MM.1S (cell line): ENCODE measurements around the gene PPP5C.

ENCODE experiments used
- DNase-seq: peaks from one replicate; pipeline ENCODE4 v3.0.0-alpha.2; 2015
- H2AFZ ChIP-seq: fragments of 300-600 bp; sonication (generic); 2 replicates; pipeline ENCODE4 v1.6.0; 2016; ENCODE audit warnings: antibody characterized with exemption, low read length
- H3F3A ChIP-seq: fragments of 300-600 bp; sonication (generic); 2 replicates; pipeline ENCODE4 v1.6.1; 2016; ENCODE audit warnings: mild to moderate bottlenecking, antibody characterized with exemption, low read length, moderate library complexity, mixed read lengths; ENCODE audit not compliant: insufficient read depth
- H3K27ac ChIP-seq: fragments of 300-600 bp; sonication (generic); 2 replicates; pipeline ENCODE4 v1.5.1; 2016; ENCODE audit warnings: mild to moderate bottlenecking, low read length
- H3K27me3 ChIP-seq: fragments of 300-600 bp; sonication (generic); replicated peaks from 2 replicates; pipeline ENCODE4 v1.6.0; 2016; ENCODE audit warnings: low read length; ENCODE audit not compliant: insufficient read depth
- H3K36me3 ChIP-seq: fragments of 300-600 bp; sonication (generic); replicated peaks from 2 replicates; pipeline ENCODE4 v1.6.1; 2016; ENCODE audit warnings: mild to moderate bottlenecking, low read length, mixed read lengths; ENCODE audit not compliant: insufficient read depth
- H3K4me1 ChIP-seq: fragments of 300-600 bp; sonication (generic); 2 replicates; pipeline ENCODE4 v1.6.1; 2016; ENCODE audit warnings: low read length, mixed read lengths
- H3K4me2 ChIP-seq: fragments of 300-600 bp; sonication (generic); 2 replicates; pipeline ENCODE4 v1.6.0; 2016; ENCODE audit warnings: low read depth, low read length
- H3K4me3 ChIP-seq: fragments of 300-600 bp; sonication (generic); 2 replicates; pipeline ENCODE4 v1.5.1; 2016; ENCODE audit warnings: low read length, mixed read lengths
- H3K79me2 ChIP-seq: fragments of 300-600 bp; sonication (generic); 2 replicates; pipeline ENCODE4 v1.6.1; 2016; ENCODE audit warnings: mixed run types, low read length, mixed read lengths
- H3K9ac ChIP-seq: fragments of 300-600 bp; sonication (generic); 2 replicates; pipeline ENCODE4 v1.6.1; 2016; ENCODE audit warnings: low read length, mixed read lengths
- H3K9me2 ChIP-seq: fragments of 300-600 bp; sonication (generic); replicated peaks from 2 replicates; pipeline ENCODE4 v1.6.1; 2016; ENCODE audit warnings: mild to moderate bottlenecking, low read length, mixed read lengths; ENCODE audit not compliant: insufficient read depth
- H3K9me3 ChIP-seq: fragments of 300-600 bp; sonication (generic); replicated peaks from 2 replicates; pipeline ENCODE4 v1.6.1; 2016; ENCODE audit warnings: mild to moderate bottlenecking, low read length, mixed read lengths; ENCODE audit not compliant: insufficient read depth
- H4K20me1 ChIP-seq: fragments of 300-600 bp; sonication (generic); 2 replicates; pipeline ENCODE4 v1.6.1; 2016; ENCODE audit warnings: mild to moderate bottlenecking, low read length, moderate library complexity, mixed read lengths; ENCODE audit not compliant: insufficient read depth
- CTCF ChIP-seq: fragments of 300-600 bp; sonication (generic); IDR thresholded peaks from 2 replicates; pipeline ENCODE4 v1.5.1; 2016; ENCODE audit warnings: antibody characterized with exemption, low read length, mixed read lengths
- EZH2 ChIP-seq: fragments of 300-600 bp; sonication (generic); optimal IDR thresholded peaks from 2 replicates; pipeline ENCODE3; 2017; ENCODE audit warnings: low read depth, mild to moderate bottlenecking, antibody characterized with exemption, low read length, mixed read lengths
- EZH2phosphoT487 ChIP-seq: fragments of 300-600 bp; sonication (generic); IDR thresholded peaks from 2 replicates; pipeline ENCODE4 v1.6.1; 2018; ENCODE audit warnings: antibody characterized with exemption, low read length

Gene PPP5C

DNA sequence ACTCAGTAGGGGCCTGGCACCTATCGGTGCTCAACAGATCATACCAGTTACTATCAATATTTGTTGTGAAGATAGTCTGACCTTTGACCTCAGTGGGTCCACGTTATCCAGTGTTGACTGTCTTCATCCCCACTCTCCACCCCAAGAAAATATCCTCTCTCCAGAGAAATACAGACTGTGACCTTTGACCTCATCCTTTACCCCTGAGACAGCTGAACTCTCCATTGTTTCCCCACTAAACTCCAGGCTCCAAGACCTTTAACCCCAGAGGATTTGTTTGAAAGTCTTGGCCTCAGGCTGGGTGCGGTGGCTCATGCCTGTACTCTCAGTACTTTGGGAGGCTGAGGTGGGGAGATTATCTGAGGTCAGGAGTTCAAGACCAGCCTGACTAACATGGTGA lies 22.6 kb upstream of the PPP5C start:
- H3K4me1 ChIP-seq: no peaks in the 10 kb centered on the region
- no peak for TF ChIP-seq EZH2
- TF ChIP-seq EZH2phosphoT487: no peak
- TF ChIP-seq CTCF: no peak
- no peaks in the 10 kb centered on the region for H3F3A ChIP-seq
- no peak for DNase-seq
- no peak overlapping the region for H3K4me2 ChIP-seq
- H3K27me3 ChIP-seq: peaks cover 39% of the 10 kb centered on the region
- H3K27ac ChIP-seq: no peak overlapping the region
- H2AFZ ChIP-seq: no peak overlapping the region
- no peaks in the 10 kb centered on the region for H3K9me2 ChIP-seq
- no peaks in the 10 kb centered on the region for H3K36me3 ChIP-seq
- no peaks in the 10 kb centered on the region for H4K20me1 ChIP-seq
- no peak overlapping the region for H3K4me3 ChIP-seq
- no peak overlapping the region for H3K9ac ChIP-seq
- no peaks in the 10 kb centered on the region for H3K9me3 ChIP-seq
- no peaks in the 10 kb centered on the region for H3K79me2 ChIP-seq

DNA sequence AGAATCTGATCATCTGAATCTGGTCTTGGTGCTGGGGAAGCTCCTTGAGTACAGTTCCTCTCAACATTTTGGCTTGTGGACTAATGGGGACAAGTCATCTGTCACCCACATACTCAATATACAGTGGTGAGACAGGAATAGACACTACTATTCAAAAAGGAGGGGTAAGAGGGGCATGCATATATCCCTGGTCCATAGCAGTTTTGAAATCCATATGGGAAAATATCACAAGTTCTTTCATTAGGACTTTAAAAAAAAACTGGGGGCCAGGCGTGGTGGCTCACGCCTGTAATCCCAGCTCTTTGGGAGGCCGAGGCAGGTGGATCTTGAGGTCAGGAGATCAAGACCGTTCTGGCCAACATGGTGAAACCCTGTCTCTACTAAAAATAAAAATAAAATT lies 20.3 kb upstream of the PPP5C start:
- Histone ChIP-seq H3K9me2 (no peaks in the 10 kb centered on the region), H3K4me1 (no peaks in the 10 kb centered on the region), H2AFZ (no peak overlapping the region), H3K27ac (no peak overlapping the region), H3K4me3 (no peak overlapping the region), H3K27me3 (peaks cover 34% of the 10 kb centered on the region), H3K79me2 (no peaks in the 10 kb centered on the region), H3F3A (no peaks in the 10 kb centered on the region), H3K9me3 (no peaks in the 10 kb centered on the region), H3K4me2 (no peak overlapping the region), H3K9ac (no peak overlapping the region), H4K20me1 (no peaks in the 10 kb centered on the region), H3K36me3 (no peaks in the 10 kb centered on the region)
- no peak for TF ChIP-seq EZH2
- no peak for TF ChIP-seq EZH2phosphoT487
- TF ChIP-seq CTCF: no peak
- no peak for DNase-seq

DNA sequence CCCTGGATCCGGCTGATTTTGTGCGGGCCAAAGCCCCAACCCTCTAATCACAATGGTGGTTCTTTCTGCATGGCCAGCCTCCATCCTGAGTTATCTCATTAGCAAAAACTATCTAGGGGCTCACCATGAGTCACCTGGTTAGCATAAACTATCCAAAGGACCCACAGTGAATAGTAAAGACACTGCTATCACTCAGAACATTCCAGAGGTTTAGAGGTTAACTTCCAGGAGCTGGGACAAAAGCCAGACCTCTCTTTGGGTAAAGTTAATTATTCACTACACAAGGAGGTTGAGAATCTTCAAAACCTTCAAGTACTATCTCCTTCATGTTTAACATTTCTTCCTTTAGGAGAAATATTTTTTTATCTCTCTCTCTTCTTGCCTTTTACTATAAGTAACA lies 18.8 kb upstream of the PPP5C start:
- Histone ChIP-seq H4K20me1 (no peaks in the 10 kb centered on the region), H3K4me3 (no peak overlapping the region), H2AFZ (no peak overlapping the region), H3K4me2 (no peak overlapping the region), H3F3A (no peaks in the 10 kb centered on the region), H3K27ac (no peak overlapping the region), H3K9ac (no peak overlapping the region), H3K27me3 (peaks cover 32% of the 10 kb centered on the region), H3K36me3 (no peaks in the 10 kb centered on the region), H3K79me2 (no peaks in the 10 kb centered on the region), H3K9me2 (no peaks in the 10 kb centered on the region), H3K9me3 (no peaks in the 10 kb centered on the region), H3K4me1 (no peaks in the 10 kb centered on the region)
- DNase-seq: no peak
- TF ChIP-seq EZH2phosphoT487 (no peak), CTCF (no peak), EZH2 (no peak)
